GM23338 (cell line): ENCODE data around the gene HNF4A. TPM values are rescaled to one million over a fixed set of nuclear protein-coding genes. Genes with fewer than 3 reads are reported as not detected.

Source experiments
- ATAC-seq: fragments of 200-7000 bp; cut with Tn5 transposase; 3 replicates; pipeline ENCODE4 v1.9.1; 2020
- DNase-seq: peaks from one replicate; pipeline ENCODE4 v3.0.0-alpha.2; 2015; ENCODE audit warnings: low spot score
- H2AFZ ChIP-seq: fragments of 200-600 bp; sonication (generic); 2 replicates; pipeline ENCODE4 v1.8.0; 2016; ENCODE audit warnings: antibody characterized with exemption, mild to moderate bottlenecking, moderate library complexity
- H3F3A ChIP-seq: fragments of 200-600 bp; sonication (generic); replicated peaks from 2 replicates; pipeline ENCODE4 v1.8.0; 2017; ENCODE audit warnings: antibody characterized with exemption, mixed run types, low read depth
- H3K27ac ChIP-seq: fragments of 200-600 bp; sonication (generic); 2 replicates; pipeline ENCODE4 v1.6.1; 2016; ENCODE audit warnings: low read depth
- H3K27me3 ChIP-seq: fragments of 200-600 bp; sonication (generic); 2 replicates; pipeline ENCODE4 v1.8.0; 2016; ENCODE audit warnings: mild to moderate bottlenecking, mixed run types, moderate library complexity; ENCODE audit not compliant: insufficient read depth
- H3K36me3 ChIP-seq: fragments of 200-600 bp; sonication (generic); 2 replicates; pipeline ENCODE4 v1.8.0; 2016; ENCODE audit warnings: mild to moderate bottlenecking; ENCODE audit not compliant: insufficient read depth
- H3K4me1 ChIP-seq: fragments of 200-600 bp; sonication (generic); 2 replicates; pipeline ENCODE4 v1.8.0; 2016; ENCODE audit warnings: mild to moderate bottlenecking, moderate library complexity; ENCODE audit not compliant: insufficient read depth
- H3K4me2 ChIP-seq: fragments of 200-600 bp; sonication (generic); 2 replicates; pipeline ENCODE4 v1.7.1; 2017; ENCODE audit warnings: mixed run types
- H3K4me3 ChIP-seq: fragments of 200-600 bp; sonication (generic); 2 replicates; pipeline ENCODE4 v1.6.1; 2016; ENCODE audit warnings: mixed run types
- H3K79me2 ChIP-seq: fragments of 200-600 bp; sonication (generic); replicated peaks from 2 replicates; pipeline ENCODE4 v1.8.0; 2017; ENCODE audit warnings: mild to moderate bottlenecking; ENCODE audit not compliant: insufficient read depth
- H3K9me2 ChIP-seq: fragments of 200-600 bp; sonication (generic); 2 replicates; pipeline ENCODE4 v1.8.0; 2017; ENCODE audit not compliant: insufficient read depth
- H4K20me1 ChIP-seq: fragments of 200-600 bp; sonication (generic); replicated peaks from 2 replicates; pipeline ENCODE4 v1.8.0; 2017; ENCODE audit warnings: mild to moderate bottlenecking; ENCODE audit not compliant: insufficient read depth
- H3K27ac Mint-ChIP-seq: 2 replicates; pipeline ENCODE4 v1.8.0; 2020; ENCODE audit warnings: inconsistent platforms, mild to moderate bottlenecking, moderate library complexity, mixed read lengths
- H3K27me3 Mint-ChIP-seq: 3 replicates; pipeline ENCODE4 v1.8.0; 2022; ENCODE audit warnings: low read depth, mild to moderate bottlenecking, moderate library complexity, mixed read lengths, inconsistent platforms; ENCODE audit not compliant: insufficient read depth, poor library complexity
- H3K36me3 Mint-ChIP-seq: 3 replicates; pipeline ENCODE4 v1.8.0; 2021; ENCODE audit warnings: low read depth, mild to moderate bottlenecking, inconsistent platforms, moderate library complexity, mixed read lengths
- H3K4me1 Mint-ChIP-seq: 3 replicates; pipeline ENCODE4 v1.8.0; 2020; ENCODE audit warnings: mild to moderate bottlenecking, inconsistent platforms, mixed read lengths
- H3K4me3 Mint-ChIP-seq: 3 replicates; pipeline ENCODE4 v1.8.0; 2021; ENCODE audit warnings: moderate library complexity, mild to moderate bottlenecking, inconsistent platforms, mixed read lengths
- H3K9me3 Mint-ChIP-seq: 3 replicates; pipeline ENCODE4 v1.8.0; 2020; ENCODE audit warnings: moderate library complexity, mild to moderate bottlenecking, inconsistent platforms, mixed read lengths
- CREB1 ChIP-seq: fragments of 250-450 bp; sonication (Bioruptor Pico); IDR thresholded peaks from 2 replicates; pipeline ENCODE4 v1.5.0; 2020; ENCODE audit warnings: low read depth, mild to moderate bottlenecking, moderate library complexity
- ETS1 ChIP-seq: IDR thresholded peaks from 2 replicates; pipeline ENCODE4 v1.6.1; 2016; ENCODE audit warnings: antibody characterized with exemption
- EZH2 ChIP-seq: fragments of 200-600 bp; sonication (generic); IDR thresholded peaks from one replicate; pipeline ENCODE4 v1.8.0; 2017; ENCODE audit warnings: antibody characterized with exemption, mild to moderate bottlenecking, low read depth; ENCODE audit not compliant: unreplicated experiment
- EZH2phosphoT487 ChIP-seq: fragments of 200-600 bp; sonication (generic); IDR thresholded peaks from one replicate; pipeline ENCODE4 v1.8.1; 2018; ENCODE audit warnings: antibody characterized with exemption; ENCODE audit not compliant: unreplicated experiment
- JUNB ChIP-seq: IDR thresholded peaks from one replicate; pipeline ENCODE4 v1.6.1; 2016; ENCODE audit warnings: antibody characterized with exemption; ENCODE audit not compliant: unreplicated experiment
- NANOG ChIP-seq: IDR thresholded peaks from 2 replicates; pipeline ENCODE4 v1.6.1; 2016; ENCODE audit warnings: antibody characterized with exemption, borderline replicate concordance
- POLR2AphosphoS5 ChIP-seq: IDR thresholded peaks from 2 replicates; pipeline ENCODE4 v1.6.1; 2016; ENCODE audit warnings: antibody characterized with exemption, low read depth
- REST ChIP-seq: IDR thresholded peaks from one replicate; pipeline ENCODE4 v1.6.1; 2018; ENCODE audit warnings: antibody characterized with exemption; ENCODE audit not compliant: unreplicated experiment
- STAT1 ChIP-seq: IDR thresholded peaks from one replicate; pipeline ENCODE4 v1.6.1; 2016; ENCODE audit warnings: antibody characterized with exemption; ENCODE audit not compliant: unreplicated experiment
- ZNF114 ChIP-seq: fragments of 250-450 bp; sonication (Bioruptor Pico); IDR thresholded peaks from 2 replicates; pipeline ENCODE4 v1.5.0; 2020; ENCODE audit warnings: mild to moderate bottlenecking, moderate library complexity
- ZNF331 ChIP-seq: fragments of 250-450 bp; sonication (Bioruptor Pico); IDR thresholded peaks from 2 replicates; pipeline ENCODE4 v1.5.0; 2020; ENCODE audit warnings: low read depth, mild to moderate bottlenecking, moderate library complexity
- polyA plus RNA-seq: library from polyadenylated mRNA; unstranded; fragments of >200 nt; fragmentation: Nextera tagmentation; extraction: Ambion mirVana; gene quantifications from 2 replicates; pipeline ENCODE4 v1.2.1, GENCODE V29; 2016
- total RNA-seq: library from RNA; depleted of rRNA; stranded (reverse); fragments of >200 nt; shearing (Covaris generic); gene quantifications from 2 replicates; pipeline ENCODE4 v1.2.3, GENCODE V29; 2014
- TF ChIP-seq, protein P1 (sequence below), 2 experiments: fragments of 200-600 bp in 1 of 2; sonication (generic) in 1 of 2; conservative IDR thresholded peaks; 2 replicates each; pipeline versions ENCODE4 v1.5.1 to v1.6.1; 2016 to 2017; ENCODE audit warnings: antibody characterized with exemption in 2 of 2, low read depth in 2 of 2, mild to moderate bottlenecking in 2 of 2, moderate library complexity in 1 of 2

The HNF4A gene
- total and polyA plus RNA-seq, 2 experiments from 2014 or later = not detected

DNA sequence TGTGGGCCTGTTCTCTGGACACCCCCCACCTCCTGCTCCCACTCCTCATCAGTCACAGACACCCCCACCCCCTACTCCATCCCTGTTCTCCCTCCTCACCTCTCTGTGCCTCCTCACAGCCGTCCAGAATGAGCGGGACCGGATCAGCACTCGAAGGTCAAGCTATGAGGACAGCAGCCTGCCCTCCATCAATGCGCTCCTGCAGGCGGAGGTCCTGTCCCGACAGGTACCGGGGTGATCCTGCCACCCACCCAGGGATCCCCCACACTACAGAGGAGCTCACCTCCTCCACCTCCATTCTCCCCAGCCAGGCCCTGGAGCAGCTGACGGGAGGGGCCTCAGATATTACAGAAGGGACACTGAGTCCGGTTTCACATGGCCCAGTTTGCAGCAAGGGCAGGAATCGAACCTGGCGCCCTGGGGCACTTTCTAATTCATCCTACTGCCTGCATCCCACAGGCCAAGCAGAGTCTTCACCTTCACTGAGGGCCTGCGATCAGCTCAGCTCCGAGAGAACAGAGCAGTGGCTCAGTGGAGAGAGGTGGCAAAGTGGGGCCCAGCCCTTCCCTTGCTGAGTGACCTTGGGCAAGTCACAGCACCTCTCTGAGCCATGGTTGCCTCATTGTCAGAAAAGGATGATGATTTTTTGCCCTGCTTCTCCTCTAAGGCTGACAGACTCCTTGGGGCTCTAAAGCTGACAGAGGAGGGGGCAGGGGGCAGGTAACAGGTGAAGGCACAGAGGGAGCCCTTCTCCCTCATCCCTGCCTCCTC, 58.3 kb downstream of the HNF4A start:
- no peaks in the 10 kb centered on the region for H3K27me3 ChIP-seq
- peaks cover 7% of the 10 kb centered on the region for H3K27me3 Mint-ChIP-seq
- no peak overlapping the region for H2AFZ ChIP-seq
- H3F3A ChIP-seq = no peaks in the 10 kb centered on the region
- H4K20me1 ChIP-seq = no peaks in the 10 kb centered on the region
- H3K36me3 ChIP-seq = no peaks in the 10 kb centered on the region
- no peaks in the 10 kb centered on the region for H3K36me3 Mint-ChIP-seq
- no peak overlapping the region for H3K4me2 ChIP-seq
- H3K4me1 ChIP-seq = no peaks in the 10 kb centered on the region
- H3K27ac ChIP-seq = no peak overlapping the region
- TF ChIP-seq CREB1 (CRISPR knock-in tag) (no peak), ZNF114 (no peak), EZH2 (no peak), NANOG (no peak)
- TF ChIP-seq, protein P1, sequence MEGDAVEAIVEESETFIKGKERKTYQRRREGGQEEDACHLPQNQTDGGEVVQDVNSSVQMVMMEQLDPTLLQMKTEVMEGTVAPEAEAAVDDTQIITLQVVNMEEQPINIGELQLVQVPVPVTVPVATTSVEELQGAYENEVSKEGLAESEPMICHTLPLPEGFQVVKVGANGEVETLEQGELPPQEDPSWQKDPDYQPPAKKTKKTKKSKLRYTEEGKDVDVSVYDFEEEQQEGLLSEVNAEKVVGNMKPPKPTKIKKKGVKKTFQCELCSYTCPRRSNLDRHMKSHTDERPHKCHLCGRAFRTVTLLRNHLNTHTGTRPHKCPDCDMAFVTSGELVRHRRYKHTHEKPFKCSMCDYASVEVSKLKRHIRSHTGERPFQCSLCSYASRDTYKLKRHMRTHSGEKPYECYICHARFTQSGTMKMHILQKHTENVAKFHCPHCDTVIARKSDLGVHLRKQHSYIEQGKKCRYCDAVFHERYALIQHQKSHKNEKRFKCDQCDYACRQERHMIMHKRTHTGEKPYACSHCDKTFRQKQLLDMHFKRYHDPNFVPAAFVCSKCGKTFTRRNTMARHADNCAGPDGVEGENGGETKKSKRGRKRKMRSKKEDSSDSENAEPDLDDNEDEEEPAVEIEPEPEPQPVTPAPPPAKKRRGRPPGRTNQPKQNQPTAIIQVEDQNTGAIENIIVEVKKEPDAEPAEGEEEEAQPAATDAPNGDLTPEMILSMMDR (conservative IDR thresholded peaks at IDR 0.05; ENCODE audit: low read depth in 2 of 2) = no peak
- H3K4me3 ChIP-seq = no peak overlapping the region
- DNase-seq (no peak), ATAC-seq (no peak)
- no peaks in the 10 kb centered on the region for H3K9me2 ChIP-seq
- H3K4me1 Mint-ChIP-seq = peaks cover 7% of the 10 kb centered on the region; the same call in 2 of the 3 replicates
- H3K9me3 Mint-ChIP-seq = no peaks in the 10 kb centered on the region
- H3K27ac Mint-ChIP-seq = no peak overlapping the region
- no peak overlapping the region for H3K4me3 Mint-ChIP-seq
- H3K79me2 ChIP-seq = no peaks in the 10 kb centered on the region

- H3K27me3 Mint-ChIP-seq = peaks cover 7% of the 10 kb centered on the region
- Histone ChIP-seq H3K4me1 (no peaks in the 10 kb centered on the region), H3F3A (no peaks in the 10 kb centered on the region), H3K79me2 (no peaks in the 10 kb centered on the region), H3K27ac (no peak overlapping the region), H3K4me3 (no peak overlapping the region), H3K27me3 (no peaks in the 10 kb centered on the region), H3K9me2 (no peaks in the 10 kb centered on the region), H4K20me1 (no peaks in the 10 kb centered on the region), H2AFZ (no peak overlapping the region), H3K36me3 (no peaks in the 10 kb centered on the region), H3K4me2 (no peak overlapping the region)
- no peak overlapping the region for H3K27ac Mint-ChIP-seq
- H3K4me3 Mint-ChIP-seq = no peak overlapping the region
- no peaks in the 10 kb centered on the region for H3K9me3 Mint-ChIP-seq
- H3K4me1 Mint-ChIP-seq = peaks cover 7% of the 10 kb centered on the region; the same call in 2 of the 3 replicates
- DNase-seq = no peak
- no peak for ATAC-seq
- H3K36me3 Mint-ChIP-seq = no peaks in the 10 kb centered on the region
- TF ChIP-seq EZH2phosphoT487 = no peak
- TF ChIP-seq ETS1 = no peak
- TF ChIP-seq ZNF114 = no peak
- no peak for TF ChIP-seq CREB1 (CRISPR knock-in tag)
- TF ChIP-seq ZNF331 (CRISPR knock-in tag) = no peak
- no peak for TF ChIP-seq STAT1
- no peak for TF ChIP-seq REST
- TF ChIP-seq JUNB = no peak
- no peak for TF ChIP-seq NANOG
- TF ChIP-seq POLR2AphosphoS5 = no peak
- TF ChIP-seq, protein P1 (conservative IDR thresholded peaks at IDR 0.05; ENCODE audit: low read depth in 2 of 2) = no peak
Observed at GRCh38 chr20:44414346-44414714, 58.8 kb downstream of the HNF4A start.
